SK-N-SH treated with all-trans-retinoic acid at 6 μM for 48 hours (cell line): ENCODE data around the gene PDE8A.

ENCODE experiments used
- ATAC-seq: fragments of 200-7000 bp; cut with Tn5 transposase; 3 replicates; pipeline ENCODE4 v1.9.1; 2020; ENCODE audit warnings: mild to moderate bottlenecking, moderate library complexity
- ARNTL ChIP-seq: fragments of 450-650 bp; formaldehyde crosslinking; IDR thresholded peaks from 2 replicates; pipeline ENCODE4 v1.5.0; 2020; ENCODE audit warnings: low read depth, mild to moderate bottlenecking, moderate library complexity, borderline replicate concordance
- CSDC2 ChIP-seq: fragments of 250-450 bp; sonication (Bioruptor Pico); IDR thresholded peaks from 2 replicates; pipeline ENCODE4 v1.5.0; 2020; ENCODE audit warnings: mild to moderate bottlenecking, moderate library complexity
- GLIS3 ChIP-seq: fragments of 250-450 bp; sonication (Bioruptor Pico); IDR thresholded peaks from 2 replicates; pipeline ENCODE4 v1.5.0; 2020; ENCODE audit warnings: mild to moderate bottlenecking, moderate library complexity
- ISL1 ChIP-seq: fragments of 250-450 bp; sonication (Bioruptor Pico); IDR thresholded peaks from 2 replicates; pipeline ENCODE4 v2.1.2; 2022; ENCODE audit warnings: mild to moderate bottlenecking, moderate library complexity
- OSR1 ChIP-seq: fragments of 250-450 bp; sonication (Bioruptor Pico); IDR thresholded peaks from 2 replicates; pipeline ENCODE4 v1.8.0; 2022; ENCODE audit warnings: moderate library complexity, mild to moderate bottlenecking, inconsistent platforms
- PPARA ChIP-seq: fragments of 250-450 bp; sonication (Bioruptor Pico); IDR thresholded peaks from 2 replicates; pipeline ENCODE4 v1.5.0; 2020; ENCODE audit warnings: mild to moderate bottlenecking, borderline replicate concordance
- SNAI2 ChIP-seq: fragments of 250-450 bp; sonication (Bioruptor Pico); IDR thresholded peaks from 2 replicates; pipeline ENCODE4 v1.5.0; 2020; ENCODE audit warnings: mild to moderate bottlenecking, moderate library complexity
- TCF4 ChIP-seq: fragments of 250-450 bp; sonication (Bioruptor Pico); IDR thresholded peaks from 2 replicates; pipeline ENCODE4 v1.8.0; 2021; ENCODE audit warnings: mild to moderate bottlenecking, moderate library complexity, borderline replicate concordance
- TOX ChIP-seq: fragments of 250-450 bp; sonication (Bioruptor Pico); IDR thresholded peaks from 2 replicates; pipeline ENCODE4 v1.8.0; 2021; ENCODE audit warnings: mild to moderate bottlenecking, moderate library complexity, borderline replicate concordance
- ZC3H10 ChIP-seq: fragments of 250-450 bp; sonication (Bioruptor Pico); IDR thresholded peaks from 2 replicates; pipeline ENCODE4 v1.5.1; 2021; ENCODE audit warnings: mild to moderate bottlenecking, moderate library complexity
- ZFP3 ChIP-seq: fragments of 250-450 bp; sonication (Bioruptor Pico); IDR thresholded peaks from 2 replicates; pipeline ENCODE4 v1.5.0; 2020; ENCODE audit warnings: mild to moderate bottlenecking, moderate library complexity
- ZFP30 ChIP-seq: fragments of 450-650 bp; formaldehyde crosslinking; IDR thresholded peaks from 2 replicates; pipeline ENCODE4 v1.5.0; 2022; ENCODE audit warnings: mild to moderate bottlenecking, moderate library complexity
- ZNF565 ChIP-seq: fragments of 450-650 bp; formaldehyde crosslinking; conservative IDR thresholded peaks from 2 replicates; pipeline ENCODE4 v1.5.0; 2020; ENCODE audit warnings: low read depth, mild to moderate bottlenecking, moderate library complexity
- ZNF70 ChIP-seq: fragments of 450-650 bp; formaldehyde crosslinking; IDR thresholded peaks from 2 replicates; pipeline ENCODE4 v1.5.0; 2020; ENCODE audit warnings: mild to moderate bottlenecking, moderate library complexity
- TF ChIP-seq, protein P1 (sequence below): fragments of 250-450 bp; sonication (Bioruptor Pico); IDR thresholded peaks from 2 replicates; pipeline ENCODE4 v1.8.0; 2021; ENCODE audit warnings: low read depth, mild to moderate bottlenecking, moderate library complexity, borderline replicate concordance
- TF ChIP-seq, protein P2 (sequence below): fragments of 250-450 bp; sonication (Bioruptor Pico); IDR thresholded peaks from 2 replicates; pipeline ENCODE4 v1.5.1; 2021; ENCODE audit warnings: mild to moderate bottlenecking, moderate library complexity
- TF ChIP-seq, protein P3 (sequence below): fragments of 250-450 bp; sonication (Bioruptor Pico); IDR thresholded peaks from 2 replicates; pipeline ENCODE4 v1.5.0; 2020; ENCODE audit warnings: mild to moderate bottlenecking, moderate library complexity
- TF ChIP-seq, protein P4 (sequence below): fragments of 250-450 bp; sonication (Bioruptor Pico); IDR thresholded peaks from 2 replicates; pipeline ENCODE4 v1.5.1; 2020; ENCODE audit warnings: low read depth, mild to moderate bottlenecking, moderate library complexity
- TF ChIP-seq, protein P5 (sequence below): fragments of 250-450 bp; sonication (Bioruptor Pico); IDR thresholded peaks from 2 replicates; pipeline ENCODE4 v1.8.0; 2020; ENCODE audit warnings: mild to moderate bottlenecking, moderate library complexity, borderline replicate concordance

The PDE8A gene

DNA sequence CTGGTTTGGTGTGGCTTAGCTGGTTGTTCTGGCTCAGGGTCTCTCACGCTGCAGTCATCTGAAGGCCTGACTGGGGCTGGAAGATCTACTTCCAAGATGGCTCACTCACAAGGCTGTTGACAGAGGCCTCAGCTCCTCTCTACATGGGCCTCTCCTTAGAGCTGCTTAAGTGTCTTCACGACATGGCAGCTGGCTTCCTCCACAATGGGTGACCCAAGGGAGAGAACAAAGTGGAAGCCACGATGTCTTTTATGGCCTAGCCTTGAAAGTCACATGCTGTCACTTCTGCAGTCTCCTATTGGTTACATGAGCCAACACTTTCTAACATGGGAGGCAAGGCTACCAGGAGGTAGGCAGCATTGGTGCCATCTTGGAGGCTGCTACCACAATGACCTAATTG, 13.4 kb upstream of the PDE8A start:
- no peak for ATAC-seq
- TF ChIP-seq ZNF565 (CRISPR knock-in tag), result no peak

DNA sequence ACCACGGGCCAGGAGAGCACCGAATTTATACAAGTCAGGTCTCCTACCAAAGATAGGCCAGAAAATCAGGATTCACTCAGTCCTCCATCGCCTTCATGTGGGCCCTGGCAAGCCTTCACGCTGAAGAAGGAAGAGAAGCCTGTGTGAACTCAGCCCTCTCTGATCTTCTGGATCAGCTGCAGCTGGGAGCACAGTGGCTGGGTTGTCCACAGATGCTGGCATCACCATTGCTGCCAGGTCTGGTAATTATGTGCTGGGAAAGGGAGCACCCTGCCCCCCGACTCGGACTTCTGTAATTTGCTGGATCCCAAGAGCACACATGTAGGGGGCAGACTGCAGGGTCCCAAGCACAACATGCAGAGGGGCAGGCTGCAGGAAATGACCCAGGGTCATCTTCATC, 12.4 kb upstream of the PDE8A start:
- TF ChIP-seq ZFP3 (CRISPR knock-in tag), result no peak
- no peak for TF ChIP-seq PPARA
- no peak for TF ChIP-seq ZC3H10 (CRISPR knock-in tag)
- TF ChIP-seq TCF4 (CRISPR knock-in tag), result no peak
- TF ChIP-seq OSR1, result no peak
- no peak for TF ChIP-seq ISL1 (CRISPR knock-in tag)
- no peak for TF ChIP-seq GLIS3

DNA sequence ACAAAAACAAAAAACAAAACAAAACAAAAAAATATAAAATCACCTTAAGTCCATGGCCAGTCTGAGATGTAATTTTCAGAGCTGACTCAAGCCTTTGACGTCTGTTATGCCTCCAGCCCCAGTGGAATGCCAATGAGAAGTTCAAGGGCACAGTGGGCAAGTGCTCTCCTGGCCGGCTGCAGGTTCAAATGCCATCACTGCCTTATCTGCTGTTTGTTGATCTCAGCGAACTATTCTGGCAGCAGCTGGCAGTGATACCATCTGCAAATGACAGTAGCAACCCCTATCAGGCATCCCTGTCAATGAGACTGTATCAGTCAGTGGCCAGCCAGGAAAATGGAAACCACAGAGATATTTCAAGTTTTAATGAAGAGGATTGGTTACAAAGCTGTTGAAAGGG, 10.8 kb upstream of the PDE8A start:
- ATAC-seq, result no peak
- TF ChIP-seq ARNTL (no peak), GLIS3 (no peak), ZFP3 (CRISPR knock-in tag) (no peak), ZFP30 (CRISPR knock-in tag) (no peak), ZNF565 (CRISPR knock-in tag) (no peak), TCF4 (CRISPR knock-in tag) (no peak), OSR1 (no peak), PPARA (no peak), ISL1 (CRISPR knock-in tag) (no peak), CSDC2 (CRISPR knock-in tag) (no peak), ZC3H10 (CRISPR knock-in tag) (no peak), SNAI2 (CRISPR knock-in tag) (no peak), ZNF70 (CRISPR knock-in tag) (no peak), TOX (CRISPR knock-in tag) (no peak)
- TF ChIP-seq, protein P1, sequence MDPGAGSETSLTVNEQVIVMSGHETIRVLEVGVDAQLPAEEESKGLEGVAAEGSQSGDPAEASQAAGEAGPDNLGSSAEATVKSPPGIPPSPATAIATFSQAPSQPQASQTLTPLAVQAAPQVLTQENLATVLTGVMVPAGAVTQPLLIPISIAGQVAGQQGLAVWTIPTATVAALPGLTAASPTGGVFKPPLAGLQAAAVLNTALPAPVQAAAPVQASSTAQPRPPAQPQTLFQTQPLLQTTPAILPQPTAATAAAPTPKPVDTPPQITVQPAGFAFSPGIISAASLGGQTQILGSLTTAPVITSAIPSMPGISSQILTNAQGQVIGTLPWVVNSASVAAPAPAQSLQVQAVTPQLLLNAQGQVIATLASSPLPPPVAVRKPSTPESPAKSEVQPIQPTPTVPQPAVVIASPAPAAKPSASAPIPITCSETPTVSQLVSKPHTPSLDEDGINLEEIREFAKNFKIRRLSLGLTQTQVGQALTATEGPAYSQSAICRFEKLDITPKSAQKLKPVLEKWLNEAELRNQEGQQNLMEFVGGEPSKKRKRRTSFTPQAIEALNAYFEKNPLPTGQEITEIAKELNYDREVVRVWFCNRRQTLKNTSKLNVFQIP (CRISPR knock-in tag), result no peak
- TF ChIP-seq, protein P2, sequence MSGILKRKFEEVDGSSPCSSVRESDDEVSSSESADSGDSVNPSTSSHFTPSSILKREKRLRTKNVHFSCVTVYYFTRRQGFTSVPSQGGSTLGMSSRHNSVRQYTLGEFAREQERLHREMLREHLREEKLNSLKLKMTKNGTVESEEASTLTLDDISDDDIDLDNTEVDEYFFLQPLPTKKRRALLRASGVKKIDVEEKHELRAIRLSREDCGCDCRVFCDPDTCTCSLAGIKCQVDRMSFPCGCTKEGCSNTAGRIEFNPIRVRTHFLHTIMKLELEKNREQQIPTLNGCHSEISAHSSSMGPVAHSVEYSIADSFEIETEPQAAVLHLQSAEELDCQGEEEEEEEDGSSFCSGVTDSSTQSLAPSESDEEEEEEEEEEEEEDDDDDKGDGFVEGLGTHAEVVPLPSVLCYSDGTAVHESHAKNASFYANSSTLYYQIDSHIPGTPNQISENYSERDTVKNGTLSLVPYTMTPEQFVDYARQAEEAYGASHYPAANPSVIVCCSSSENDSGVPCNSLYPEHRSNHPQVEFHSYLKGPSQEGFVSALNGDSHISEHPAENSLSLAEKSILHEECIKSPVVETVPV (CRISPR knock-in tag), result no peak
- TF ChIP-seq, protein P3, sequence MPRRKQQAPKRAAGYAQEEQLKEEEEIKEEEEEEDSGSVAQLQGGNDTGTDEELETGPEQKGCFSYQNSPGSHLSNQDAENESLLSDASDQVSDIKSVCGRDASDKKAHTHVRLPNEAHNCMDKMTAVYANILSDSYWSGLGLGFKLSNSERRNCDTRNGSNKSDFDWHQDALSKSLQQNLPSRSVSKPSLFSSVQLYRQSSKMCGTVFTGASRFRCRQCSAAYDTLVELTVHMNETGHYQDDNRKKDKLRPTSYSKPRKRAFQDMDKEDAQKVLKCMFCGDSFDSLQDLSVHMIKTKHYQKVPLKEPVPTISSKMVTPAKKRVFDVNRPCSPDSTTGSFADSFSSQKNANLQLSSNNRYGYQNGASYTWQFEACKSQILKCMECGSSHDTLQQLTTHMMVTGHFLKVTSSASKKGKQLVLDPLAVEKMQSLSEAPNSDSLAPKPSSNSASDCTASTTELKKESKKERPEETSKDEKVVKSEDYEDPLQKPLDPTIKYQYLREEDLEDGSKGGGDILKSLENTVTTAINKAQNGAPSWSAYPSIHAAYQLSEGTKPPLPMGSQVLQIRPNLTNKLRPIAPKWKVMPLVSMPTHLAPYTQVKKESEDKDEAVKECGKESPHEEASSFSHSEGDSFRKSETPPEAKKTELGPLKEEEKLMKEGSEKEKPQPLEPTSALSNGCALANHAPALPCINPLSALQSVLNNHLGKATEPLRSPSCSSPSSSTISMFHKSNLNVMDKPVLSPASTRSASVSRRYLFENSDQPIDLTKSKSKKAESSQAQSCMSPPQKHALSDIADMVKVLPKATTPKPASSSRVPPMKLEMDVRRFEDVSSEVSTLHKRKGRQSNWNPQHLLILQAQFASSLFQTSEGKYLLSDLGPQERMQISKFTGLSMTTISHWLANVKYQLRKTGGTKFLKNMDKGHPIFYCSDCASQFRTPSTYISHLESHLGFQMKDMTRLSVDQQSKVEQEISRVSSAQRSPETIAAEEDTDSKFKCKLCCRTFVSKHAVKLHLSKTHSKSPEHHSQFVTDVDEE (CRISPR knock-in tag), result no peak
- TF ChIP-seq, protein P4, sequence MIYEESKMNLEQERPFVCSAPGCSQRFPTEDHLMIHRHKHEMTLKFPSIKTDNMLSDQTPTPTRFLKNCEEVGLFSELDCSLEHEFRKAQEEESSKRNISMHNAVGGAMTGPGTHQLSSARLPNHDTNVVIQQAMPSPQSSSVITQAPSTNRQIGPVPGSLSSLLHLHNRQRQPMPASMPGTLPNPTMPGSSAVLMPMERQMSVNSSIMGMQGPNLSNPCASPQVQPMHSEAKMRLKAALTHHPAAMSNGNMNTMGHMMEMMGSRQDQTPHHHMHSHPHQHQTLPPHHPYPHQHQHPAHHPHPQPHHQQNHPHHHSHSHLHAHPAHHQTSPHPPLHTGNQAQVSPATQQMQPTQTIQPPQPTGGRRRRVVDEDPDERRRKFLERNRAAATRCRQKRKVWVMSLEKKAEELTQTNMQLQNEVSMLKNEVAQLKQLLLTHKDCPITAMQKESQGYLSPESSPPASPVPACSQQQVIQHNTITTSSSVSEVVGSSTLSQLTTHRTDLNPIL (CRISPR knock-in tag), result no peak
- TF ChIP-seq, protein P5, sequence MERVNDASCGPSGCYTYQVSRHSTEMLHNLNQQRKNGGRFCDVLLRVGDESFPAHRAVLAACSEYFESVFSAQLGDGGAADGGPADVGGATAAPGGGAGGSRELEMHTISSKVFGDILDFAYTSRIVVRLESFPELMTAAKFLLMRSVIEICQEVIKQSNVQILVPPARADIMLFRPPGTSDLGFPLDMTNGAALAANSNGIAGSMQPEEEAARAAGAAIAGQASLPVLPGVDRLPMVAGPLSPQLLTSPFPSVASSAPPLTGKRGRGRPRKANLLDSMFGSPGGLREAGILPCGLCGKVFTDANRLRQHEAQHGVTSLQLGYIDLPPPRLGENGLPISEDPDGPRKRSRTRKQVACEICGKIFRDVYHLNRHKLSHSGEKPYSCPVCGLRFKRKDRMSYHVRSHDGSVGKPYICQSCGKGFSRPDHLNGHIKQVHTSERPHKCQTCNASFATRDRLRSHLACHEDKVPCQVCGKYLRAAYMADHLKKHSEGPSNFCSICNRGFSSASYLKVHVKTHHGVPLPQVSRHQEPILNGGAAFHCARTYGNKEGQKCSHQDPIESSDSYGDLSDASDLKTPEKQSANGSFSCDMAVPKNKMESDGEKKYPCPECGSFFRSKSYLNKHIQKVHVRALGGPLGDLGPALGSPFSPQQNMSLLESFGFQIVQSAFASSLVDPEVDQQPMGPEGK (CRISPR knock-in tag), result no peak

More for the DNA sequence above, 12.4 kb upstream of the PDE8A start:
- ATAC-seq, result no peak
